ENCODE measurements around the gene NR1H3.
"Not testable (repeated sequence)": the region's sequence is repeated elsewhere in the genome, so short reads cannot be mapped to it uniquely, and the experiment has no call there.

Gene NR1H3

GRCh38 chr11:47316501-47316900, 58.7 kb downstream of the NR1H3 start:
- not testable (repeated sequence) for H3K9me3 ChIP-seq (ENCODE audit: control insufficient read depth in 1 of 2, low read length in 2 of 2); H3K4me1 ChIP-seq (ENCODE audit: control insufficient read depth in 1 of 2, insufficient read depth in 2 of 2, low read length in 2 of 2); H3K4me3 ChIP-seq (ENCODE audit: low read depth in 1 of 2, low read length in 2 of 2); H3K27ac ChIP-seq (ENCODE audit: low read length); H3K27me3 ChIP-seq (ENCODE audit: low read depth, low read length)
- peaks cover 26 to 39% of the 10 kb centered on the region in 2 donors for H3K36me3 ChIP-seq (ENCODE audit: control insufficient read depth in 1 of 2, insufficient read depth in 2 of 2, low read length in 2 of 2)

DNA sequence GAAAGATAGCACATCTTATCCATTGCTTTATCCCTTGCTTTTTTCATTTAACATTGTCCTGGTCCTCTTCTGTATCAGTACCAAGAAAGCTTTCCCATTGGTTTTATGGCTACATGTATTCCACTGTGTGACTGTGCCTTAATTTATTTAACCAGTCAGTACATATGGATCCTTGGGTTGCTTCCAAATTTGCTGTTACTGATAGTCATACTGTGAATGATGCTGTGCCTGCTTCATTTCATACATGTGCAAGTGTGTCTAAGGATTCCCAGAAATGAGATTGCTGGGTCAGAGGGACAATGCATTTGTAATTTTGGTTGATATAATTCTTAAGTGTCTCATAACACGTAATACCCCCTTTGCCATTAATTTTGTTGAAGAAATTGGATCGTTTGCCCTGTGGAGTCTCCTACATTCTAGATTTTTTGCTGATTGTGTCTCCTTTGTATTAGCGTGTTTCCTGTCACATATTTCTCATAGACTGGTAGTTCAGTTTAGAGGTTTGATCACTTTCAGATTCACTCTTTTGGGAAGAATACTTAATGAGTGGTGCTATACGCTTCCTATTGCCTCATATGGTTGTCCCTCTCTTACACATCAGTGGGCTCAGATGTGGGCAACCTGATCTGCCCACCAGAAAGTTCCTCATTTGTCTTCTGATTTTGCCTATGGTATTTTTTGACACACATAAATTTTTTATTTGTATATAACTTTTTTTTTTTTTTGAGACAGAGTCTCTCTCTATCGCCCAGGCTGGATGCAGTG, 59.5 kb downstream of the NR1H3 start:
- H3K27ac ChIP-seq (ENCODE audit: low read length), result no peak overlapping the region
- H3K36me3 ChIP-seq (ENCODE audit: control insufficient read depth in 1 of 2, insufficient read depth in 2 of 2, low read length in 2 of 2), result peaks cover 27 to 39% of the 10 kb centered on the region in 2 donors
- H3K4me1 ChIP-seq (ENCODE audit: control insufficient read depth in 1 of 2, insufficient read depth in 2 of 2, low read length in 2 of 2), result no peaks in the 10 kb centered on the region
- no peak overlapping the region for H3K4me3 ChIP-seq (ENCODE audit: low read depth in 1 of 2, low read length in 2 of 2)
- no peaks in the 10 kb centered on the region for H3K27me3 ChIP-seq (ENCODE audit: low read depth, low read length)
- no peaks in the 10 kb centered on the region for H3K9me3 ChIP-seq (ENCODE audit: control insufficient read depth in 1 of 2, low read length in 2 of 2)

- Histone ChIP-seq H3K27ac (ENCODE audit: low read length) (no peak overlapping the region), H3K9me3 (ENCODE audit: control insufficient read depth in 1 of 2, low read length in 2 of 2) (no peaks in the 10 kb centered on the region), H3K36me3 (ENCODE audit: control insufficient read depth in 1 of 2, insufficient read depth in 2 of 2, low read length in 2 of 2) (peaks cover 27 to 37% of the 10 kb centered on the region in 2 donors), H3K27me3 (ENCODE audit: low read depth, low read length) (no peaks in the 10 kb centered on the region), H3K4me1 (ENCODE audit: control insufficient read depth in 1 of 2, insufficient read depth in 2 of 2, low read length in 2 of 2) (no peaks in the 10 kb centered on the region), H3K4me3 (ENCODE audit: low read depth in 1 of 2, low read length in 2 of 2) (no peak overlapping the region)
Observed at GRCh38 chr11:47318166-47318565, 60.4 kb downstream of the NR1H3 start.

Measured in muscle layer of duodenum (tissue), 2 donors.